H9 (cell line): ENCODE data around the gene NEUROD2. TPM values are rescaled to one million over a fixed set of nuclear protein-coding genes. Genes with fewer than 3 reads are reported as not detected.

Source experiments
- DNase-seq: peaks from one replicate; pipeline ENCODE4 v3.0.0-alpha.2; 2017
- H2AFZ ChIP-seq: one replicate; pipeline ENCODE4 v1.6.1; 2013; ENCODE audit warnings: mild to moderate bottlenecking, low read length, control low read depth, moderate library complexity
- H2AK5ac ChIP-seq: 2 replicates; pipeline ENCODE4 v1.6.1; 2013; ENCODE audit warnings: low read length, control low read depth, mixed read lengths; ENCODE audit not compliant: insufficient read length
- H2BK120ac ChIP-seq: one replicate; pipeline ENCODE4 v1.6.1; 2013; ENCODE audit warnings: low read depth, mild to moderate bottlenecking, low read length, control low read depth, inconsistent platforms; ENCODE audit not compliant: poor library complexity, severe bottlenecking
- H2BK12ac ChIP-seq: 2 replicates; pipeline ENCODE4 v1.6.1; 2013; ENCODE audit warnings: low read length, control low read depth, mixed read lengths, low read depth; ENCODE audit not compliant: insufficient read length
- H2BK15ac ChIP-seq: 2 replicates; pipeline ENCODE4 v1.6.1; 2013; ENCODE audit warnings: low read depth, low read length, control low read depth
- H2BK20ac ChIP-seq: one replicate; pipeline ENCODE4 v1.6.1; 2013; ENCODE audit warnings: low read depth, mild to moderate bottlenecking, low read length, control low read depth, inconsistent platforms; ENCODE audit not compliant: poor library complexity, severe bottlenecking
- H2BK5ac ChIP-seq: 2 replicates; pipeline ENCODE4 v1.6.1; 2013; ENCODE audit warnings: low read length, control low read depth, mixed read lengths; ENCODE audit not compliant: insufficient read length
- H3K14ac ChIP-seq: 2 replicates; pipeline ENCODE4 v1.6.1; 2013; ENCODE audit warnings: low read length, control low read depth; ENCODE audit not compliant: insufficient read depth
- H3K18ac ChIP-seq: 2 replicates; pipeline ENCODE4 v1.6.1; 2013; ENCODE audit warnings: low read depth, mild to moderate bottlenecking, mixed read lengths, low read length, control low read depth; ENCODE audit not compliant: insufficient read length
- H3K23ac ChIP-seq: 2 replicates; pipeline ENCODE4 v1.6.1; 2013; ENCODE audit warnings: low read length, control low read depth, mixed read lengths, low read depth; ENCODE audit not compliant: insufficient read length
- H3K23me2 ChIP-seq: 2 replicates; pipeline ENCODE4 v1.6.1; 2013; ENCODE audit warnings: low read depth, mild to moderate bottlenecking, mixed read lengths, low read length, control low read depth; ENCODE audit not compliant: insufficient read length, poor library complexity, severe bottlenecking
- H3K27ac ChIP-seq: 2 replicates; pipeline ENCODE4 v1.5.1; 2013; ENCODE audit warnings: low read length, control low read depth, mixed read lengths, low read depth; ENCODE audit not compliant: insufficient read length
- H3K27me3 ChIP-seq: 2 replicates; pipeline ENCODE4 v1.6.1; 2013; ENCODE audit warnings: low read length, control low read depth, inconsistent platforms; ENCODE audit not compliant: insufficient read depth
- H3K4ac ChIP-seq: 2 replicates; pipeline ENCODE4 v1.6.1; 2013; ENCODE audit warnings: low read depth, mild to moderate bottlenecking, control low read depth, inconsistent platforms, low read length, moderate library complexity
- H3K4me1 ChIP-seq: 2 replicates; pipeline ENCODE4 v1.6.1; 2013; ENCODE audit warnings: low read length, control low read depth, inconsistent platforms; ENCODE audit not compliant: insufficient read depth
- H3K4me2 ChIP-seq: 2 replicates; pipeline ENCODE4 v1.6.1; 2013; ENCODE audit warnings: low read length, control low read depth, mixed read lengths; ENCODE audit not compliant: insufficient read length, insufficient read depth
- H3K56ac ChIP-seq: 2 replicates; pipeline ENCODE4 v1.6.1; 2013; ENCODE audit warnings: low read depth, mild to moderate bottlenecking, mixed read lengths, low read length, control low read depth; ENCODE audit not compliant: insufficient read length
- H3K79me1 ChIP-seq: 2 replicates; pipeline ENCODE4 v1.6.1; 2013; ENCODE audit warnings: low read depth, mild to moderate bottlenecking, moderate library complexity, low read length, control low read depth, inconsistent platforms; ENCODE audit not compliant: insufficient read depth, poor library complexity, severe bottlenecking
- H3K79me2 ChIP-seq: 2 replicates; pipeline ENCODE4 v1.6.1; 2013; ENCODE audit warnings: low read length, control low read depth, inconsistent platforms; ENCODE audit not compliant: insufficient read depth
- H3K9ac ChIP-seq: 2 replicates; pipeline ENCODE4 v1.6.1; 2013; ENCODE audit warnings: low read length, control low read depth, mixed read lengths; ENCODE audit not compliant: insufficient read length; ENCODE audit errors: extremely low read depth
- H3K9me3 ChIP-seq: one replicate; pipeline ENCODE4 v1.6.1; 2013; ENCODE audit warnings: low read depth, low read length, inconsistent platforms; ENCODE audit not compliant: control insufficient read depth
- H3T11ph ChIP-seq: one replicate; pipeline ENCODE4 v1.6.1; 2013; ENCODE audit warnings: mild to moderate bottlenecking, low read length, control low read depth, inconsistent platforms
- H4K20me1 ChIP-seq: one replicate; pipeline ENCODE4 v1.6.1; 2013; ENCODE audit not compliant: control insufficient read depth, insufficient read length, insufficient read depth
- H4K5ac ChIP-seq: 2 replicates; pipeline ENCODE4 v1.6.1; 2013; ENCODE audit warnings: low read depth, mild to moderate bottlenecking, mixed read lengths, low read length, control low read depth; ENCODE audit not compliant: insufficient read length
- H4K8ac ChIP-seq: replicated peaks from 2 replicates; pipeline ENCODE4 v1.6.1; 2013; ENCODE audit warnings: low read length, control low read depth, mixed read lengths, low read depth; ENCODE audit not compliant: insufficient read length
- H4K91ac ChIP-seq: 2 replicates; pipeline ENCODE4 v1.6.1; 2013; ENCODE audit warnings: low read depth, mild to moderate bottlenecking, moderate library complexity, mixed read lengths, low read length, control low read depth; ENCODE audit not compliant: insufficient read length
- H3K27ac Mint-ChIP-seq, 3 experiments: 2 replicates in 2 of 3; 3 replicates in 1 of 3; pipeline ENCODE4 v1.8.0; 2020 to 2021; ENCODE audit warnings: mixed read lengths in 3 of 3, mild to moderate bottlenecking in 1 of 3, moderate library complexity in 1 of 3
- H3K27me3 Mint-ChIP-seq: 2 replicates; pipeline ENCODE4 v1.8.0; 2021; ENCODE audit warnings: low read depth, mild to moderate bottlenecking, moderate library complexity, mixed read lengths
- H3K36me3 Mint-ChIP-seq, 3 experiments: 2 replicates in 2 of 3; 3 replicates in 1 of 3; pipeline ENCODE4 v1.8.0; 2020 to 2021; ENCODE audit warnings: low read depth in 3 of 3, mixed read lengths in 3 of 3; ENCODE audit not compliant: insufficient read depth in 1 of 3
- H3K4me1 Mint-ChIP-seq, 2 experiments: 2 replicates each; pipeline ENCODE4 v1.8.0; 2020; ENCODE audit warnings: mixed read lengths in 2 of 2
- H3K4me3 Mint-ChIP-seq, 2 experiments: 2 replicates in 1 of 2; 3 replicates in 1 of 2; pipeline ENCODE4 v1.8.0; 2020 to 2021; ENCODE audit warnings: mild to moderate bottlenecking in 2 of 2, mixed read lengths in 2 of 2, moderate library complexity in 1 of 2
- H3K9me3 Mint-ChIP-seq, 2 experiments: 2 replicates in 1 of 2; 3 replicates in 1 of 2; pipeline ENCODE4 v1.8.0; 2020; ENCODE audit warnings: mild to moderate bottlenecking in 2 of 2, mixed read lengths in 2 of 2, moderate library complexity in 1 of 2
- CTCF ChIP-seq: fragments of 200-600 bp; sonication (generic); conservative IDR thresholded peaks from 3 replicates; pipeline ENCODE4 v1.8.0; 2021; ENCODE audit warnings: antibody characterized with exemption, mild to moderate bottlenecking
- WGBS: extraction: QIAGEN DNeasy Blood & Tissue Kit; methylation state at CpG from one replicate; pipeline ENCODE4 v1.1.7; 2013; ENCODE audit warnings: missing lambda C conversion rate, low lambda C conversion rate, mixed read lengths; ENCODE audit not compliant: insufficient read length; ENCODE audit errors: extremely low coverage; 5-methylcytosine and 5-hydroxymethylcytosine counted together
- total RNA-seq: library from RNA; stranded (reverse); gene quantifications from 2 replicates; pipeline ENCODE4 v1.2.1, GENCODE V29; 2021

The NEUROD2 gene
- total RNA-seq, 1 experiment from 2014 or later, result not detected

DNA sequence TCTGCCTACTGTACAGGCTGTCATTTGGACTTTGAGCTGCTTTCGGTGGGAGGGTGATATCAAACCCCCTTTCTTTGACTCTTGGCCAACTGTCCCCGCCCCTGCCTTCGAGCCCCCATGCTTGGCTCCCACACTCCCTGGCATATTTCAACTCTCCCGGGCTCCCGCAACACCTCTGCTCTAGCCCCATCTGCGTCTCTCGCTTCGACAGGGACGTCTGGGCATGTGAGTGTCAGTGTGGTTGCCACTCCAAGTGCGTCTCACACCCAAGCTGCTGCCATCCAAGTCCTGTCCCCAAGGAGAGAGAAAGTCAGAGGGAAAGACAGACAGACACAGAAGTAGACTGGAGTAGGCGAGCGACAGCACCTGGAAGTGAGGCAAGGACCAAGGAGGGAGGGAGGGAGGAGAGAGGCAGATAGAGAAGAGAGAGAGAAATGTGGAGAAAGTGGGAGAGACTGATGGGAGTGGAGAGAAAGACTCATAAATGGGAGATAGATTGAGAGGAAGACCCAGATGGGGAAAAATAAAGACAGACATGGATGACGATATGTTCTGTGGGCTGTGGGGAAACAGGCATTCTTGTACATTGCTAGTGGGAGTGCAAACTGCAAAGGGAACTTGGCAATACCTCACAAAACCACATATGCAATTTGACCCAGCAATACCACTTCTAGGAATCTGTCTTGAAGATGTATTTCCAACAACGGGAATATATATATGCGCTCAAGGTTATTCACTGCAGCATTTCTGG, 41.1 kb upstream of the NEUROD2 start:
- no peak for TF ChIP-seq CTCF
- no CpG with 5 or more reads among the region's 15 CpGs for WGBS
- no peak for DNase-seq
- Histone ChIP-seq H3K18ac (no peak overlapping the region), H2BK5ac (no peak overlapping the region), H3K27me3 (no peaks in the 10 kb centered on the region), H3K4me2 (no peak overlapping the region), H3K27ac (no peak overlapping the region), H4K91ac (no peak overlapping the region), H3K4me1 (peaks cover 9% of the 10 kb centered on the region; the same call in 1 of the 2 replicates), H3K4ac (no peak overlapping the region), H3K79me2 (no peaks in the 10 kb centered on the region), H2BK12ac (no peak overlapping the region), H2AK5ac (no peak overlapping the region), H3K56ac (no peak overlapping the region), H3K23me2 (peaks cover 3% of the 10 kb centered on the region), H2BK15ac (no peak overlapping the region), H3T11ph (no peak overlapping the region), H4K5ac (no peak overlapping the region), H3K23ac (no peak overlapping the region), H3K14ac (no peak overlapping the region), H3K79me1 (no peaks in the 10 kb centered on the region), H3K9me3 (no peaks in the 10 kb centered on the region), H3K9ac (no peak overlapping the region), H2AFZ (no peak overlapping the region), H2BK120ac (no peak overlapping the region), H4K20me1 (no peaks in the 10 kb centered on the region), H4K8ac (no peak overlapping the region), H2BK20ac (no peak overlapping the region)
- Mint-ChIP-seq H3K4me1 (peaks cover 46 to 66% of the 10 kb centered on the region in 2 experiments), H3K27me3 (no peaks in the 10 kb centered on the region; the same call in 1 of the 2 replicates), H3K27ac (peak overlapping the region in 2 of 3 experiments; percentile 34 to 69; a peak in 3 of 7 replicates), H3K36me3 (peaks cover 0 to 6% (median 2%) of the 10 kb centered on the region in 3 experiments; a peak in 6 of 7 replicates), H3K9me3 (no peaks in the 10 kb centered on the region), H3K4me3 (no peak overlapping the region)
